22Rv1 (cell line): ENCODE measurements around the gene MAPK14.

ENCODE experiments used
- CTCF ChIP-seq: fragments of 450-650 bp; IDR thresholded peaks from 2 replicates; pipeline ENCODE4 v1.5.1; 2017; ENCODE audit warnings: mild to moderate bottlenecking
- ZFX ChIP-seq: fragments of 450-650 bp; IDR thresholded peaks from 2 replicates; pipeline ENCODE4 v1.6.1; 2017; ENCODE audit warnings: antibody characterized with exemption, borderline replicate concordance

GRCh38 chr6:36039112-36039511, 11.5 kb downstream of the MAPK14 start:
- TF ChIP-seq CTCF (no peak), ZFX (no peak)
